GM12878 (cell line): ENCODE results near the gene PIGS. TPM values are rescaled to one million over a fixed set of nuclear protein-coding genes. Genes with fewer than 3 reads are reported as not detected.
A peak's percentile ranks its signal among the peaks of the same experiment; 100 is the strongest.

Experiments used
- ATAC-seq: fragments of 200-7000 bp; cut with Tn5 transposase; 3 replicates; pipeline ENCODE4 v1.9.1; 2020; ENCODE audit warnings: mild to moderate bottlenecking, moderate library complexity
- BruUV-seq: library from RNA; stranded (reverse); fragments of 400-500 nt; replicated peaks from 2 replicates; lab custom pipeline; 2021; lab: Mats Ljungman, UMichigan
- CTCF ChIA-PET: fragments of 300-600 bp; sonication (Branson Sonifier 250); formaldehyde crosslinking; extraction: SDS; loops from one replicate; lab custom pipeline; 2021; ENCODE audit warnings: inconsistent platforms; lab: Yijun Ruan, JAX
- POLR2A ChIA-PET: fragments of 350-600 bp; formaldehyde crosslinking; extraction: SDS; loops from one replicate; lab custom pipeline; 2021; ENCODE audit warnings: inconsistent platforms; lab: Charles Lee
- RAD21 ChIA-PET: fragments of 300-600 bp; sonication (Branson Sonifier 250); formaldehyde crosslinking; loops from one replicate; lab custom pipeline; 2023; ENCODE audit warnings: antibody characterized with exemption; ENCODE audit not compliant: unreplicated experiment; lab: Charles Lee
- SMC1A ChIA-PET: fragments of 300-600 bp; sonication (Branson Sonifier 250); formaldehyde crosslinking; loops from one replicate; lab custom pipeline; 2023; ENCODE audit not compliant: unreplicated experiment, uncharacterized antibody; lab: Charles Lee
- DNase-seq: peaks from one replicate; pipeline ENCODE4 v3.0.0-alpha.2; 2011; ENCODE audit warnings: low read depth, low spot score
- FAIRE-seq: peaks from 3 replicates; lab custom pipeline; 2011; peaks lifted over from hg19 to GRCh38; lab: Jason Lieb, UNC
- H2AFZ ChIP-seq: 2 replicates; pipeline ENCODE4 v1.6.0; 2011; ENCODE audit warnings: low read depth, low read length, control low read depth; ENCODE audit not compliant: control insufficient read depth
- H3K27ac ChIP-seq: 2 replicates; pipeline ENCODE4 v1.5.1; 2011; ENCODE audit warnings: control low read depth; ENCODE audit not compliant: control insufficient read depth, insufficient read depth
- H3K27me3 ChIP-seq, 2 experiments: replicated peaks in 1 of 2; 2 replicates each; pipeline versions ENCODE4 v1.6.0 to v1.6.1; 2011; ENCODE audit warnings: low read length in 1 of 2; ENCODE audit not compliant: control insufficient read depth in 2 of 2, insufficient read depth in 2 of 2
- H3K36me3 ChIP-seq, 2 experiments: 2 replicates each; pipeline ENCODE4 v1.5.1; 2011; ENCODE audit warnings: low read length in 1 of 2; ENCODE audit not compliant: control insufficient read depth in 2 of 2, insufficient read depth in 2 of 2
- H3K4me1 ChIP-seq: 2 replicates; pipeline ENCODE4 v1.6.1; 2011; ENCODE audit warnings: mild to moderate bottlenecking, low read length, moderate library complexity, mixed read lengths; ENCODE audit not compliant: control insufficient read depth, insufficient read depth
- H3K4me2 ChIP-seq: 2 replicates; pipeline ENCODE4 v1.6.0; 2011; ENCODE audit warnings: control low read depth; ENCODE audit not compliant: control insufficient read depth, insufficient read depth
- H3K4me3 ChIP-seq: fragments of 200-600 bp; sonication (generic); 2 replicates; pipeline ENCODE4 v1.5.1; 2016
- H3K79me2 ChIP-seq: 2 replicates; pipeline ENCODE4 v1.6.0; 2011; ENCODE audit warnings: low read length; ENCODE audit not compliant: control insufficient read depth, insufficient read depth
- H3K9ac ChIP-seq: 2 replicates; pipeline ENCODE4 v1.8.0; 2011; ENCODE audit warnings: low read length, control low read depth, mixed read lengths; ENCODE audit not compliant: control insufficient read depth, insufficient read depth
- H3K9me3 ChIP-seq: replicated peaks from 3 replicates; pipeline ENCODE4 v1.5.1; 2011; ENCODE audit warnings: mild to moderate bottlenecking, low read length; ENCODE audit not compliant: control insufficient read depth, insufficient read depth
- H4K20me1 ChIP-seq: 2 replicates; pipeline ENCODE4 v1.6.0; 2011; ENCODE audit not compliant: control insufficient read depth, insufficient read depth
- BMI1 ChIP-seq: fragments of 450-650 bp; IDR thresholded peaks from 2 replicates; pipeline ENCODE4 v1.6.1; 2016; ENCODE audit warnings: mild to moderate bottlenecking, moderate library complexity, borderline replicate concordance
- CTCF ChIP-seq, 3 experiments: IDR thresholded peaks in 2 of 3; conservative IDR thresholded peaks in 1 of 3; 2 replicates each; pipeline ENCODE4 v1.5.1; 2011; ENCODE audit warnings: low read depth in 3 of 3, low read length in 3 of 3, mild to moderate bottlenecking in 3 of 3, control low read depth in 2 of 3, moderate library complexity in 2 of 3, inconsistent platforms in 1 of 3, mixed read lengths in 1 of 3; ENCODE audit not compliant: control insufficient read depth in 2 of 3, insufficient read depth in 1 of 3; ENCODE audit errors: extremely low read depth in 1 of 3
- WGBS: methylation state at CpG from one replicate; pipeline ENCODE4 v1.1.6; 2016; ENCODE audit warnings: low lambda C conversion rate; ENCODE audit not compliant: insufficient replicate concordance, insufficient coverage; ENCODE audit errors: missing lambda C conversion rate; 5-methylcytosine and 5-hydroxymethylcytosine counted together
- in situ Hi-C: fragments of 300-500 bp; cut with MboI; formaldehyde crosslinking; loops from 9 replicates; pipeline ENCODE4 v1.14.3; 2018; ENCODE audit warnings: mixed read lengths
- intact Hi-C: fragments of 100-400 bp; cut with micrococcal nuclease; formaldehyde crosslinking; loops from one replicate; pipeline ENCODE4 v1.14.2; 2022; ENCODE audit not compliant: unreplicated experiment
- polyA plus RNA-seq, 11 experiments: library from polyadenylated mRNA; depleted of rRNA in 4 of 11; unstranded in 6 of 11; stranded (reverse) in 5 of 11; fragments of >200 nt; fragmentation: Nextera tagmentation in 4 of 11; fragmentation: Illumina TruSeq in 1 of 11; extraction: Ambion mirVana in 4 of 11; extraction: Trizol in 1 of 11; gene quantifications; 1 replicate in 1 of 11; 2 replicates in 10 of 11; pipeline versions ENCODE4 v1.2.1 to v1.2.3, GENCODE V29; 2011 to 2016; ENCODE audit warnings: inconsistent platforms in 2 of 11, missing spikeins in 2 of 11, low read depth in 1 of 11
- total RNA-seq, 4 experiments: library from RNA; depleted of rRNA in 3 of 4; stranded (reverse); fragments of >200 nt in 3 of 4; fragmentation: Illumina TruSeq in 1 of 4; extraction: Trizol in 1 of 4; gene quantifications; 2 replicates each; pipeline versions ENCODE4 v1.2.1 to v1.2.3, GENCODE V29; 2013 to 2021

The PIGS gene
- total and polyA plus RNA-seq, 10 of the 15 experiments (the other 5 are each of a cell fraction or from before 2014, with no cell fraction given): 27.5 to 73.7 (median 50.7) TPM

DNA sequence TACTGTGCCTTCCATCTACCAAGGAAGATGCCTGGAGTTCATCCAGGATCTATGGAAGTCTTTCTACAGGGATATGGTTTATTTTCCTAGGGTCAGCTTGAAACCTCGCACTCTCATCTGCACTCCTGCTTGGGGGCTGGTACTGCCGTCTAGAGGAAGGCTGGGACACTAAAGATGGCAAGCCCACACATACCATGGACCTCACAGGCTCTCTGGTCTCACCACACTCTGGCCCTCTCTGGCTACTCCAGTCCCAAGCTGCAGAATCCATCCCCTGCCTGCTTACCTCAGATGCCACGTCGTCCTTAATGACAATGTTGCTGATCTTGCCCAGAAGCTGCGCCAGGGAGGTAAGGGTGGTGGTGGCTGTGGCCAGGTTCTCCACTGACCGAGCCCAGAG is 16.8 kb downstream of the PIGS start:
- RAD21 ChIA-PET: interaction anchor here (8.3 kb wide), 1 partner anchor 15 kb away, joined by 102 read pairs; the partner anchor contains the start of gene PIGS
- CTCF ChIA-PET: interaction anchor here (0.6 to 0.7 kb wide), 2 partner anchors 11 to 14 kb away, joined by 3 to 4 read pairs; no protein-coding TSS in a partner anchor
- WGBS: 83% methylated on average over 6 of the region's 6 CpGs
- POLR2A ChIA-PET: interaction anchor here (1.5 to 9.1 kb wide), 2 partner anchors 15 to 22 kb away, joined by 3 to 148 read pairs; partner anchors contain the start of genes ALDOC and PIGS
- FAIRE-seq: no peak
- Histone ChIP-seq H3K9ac (no peak overlapping the region), H3K27me3 (no peaks in the 10 kb centered on the region), H3K9me3 (no peaks in the 10 kb centered on the region), H2AFZ (no peak overlapping the region), H3K79me2 (peaks cover 27% of the 10 kb centered on the region), H3K27ac (no peak overlapping the region), H3K4me1 (peaks cover 12% of the 10 kb centered on the region), H3K36me3 (peaks cover 25 to 33% of the 10 kb centered on the region in 2 experiments), H3K4me2 (no peak overlapping the region), H3K4me3 (no peak overlapping the region), H4K20me1 (no peaks in the 10 kb centered on the region)
- in situ Hi-C loops (loop anchor here (25.0 kb wide), 1 partner anchor 1067 kb away; no protein-coding TSS in a partner anchor), intact Hi-C loops (loop anchor here (10.0 kb wide), 1 partner anchor 160 kb away; the partner anchor contains the start of genes PROCA1, RAB34 and RPL23A)
- TF ChIP-seq CTCF (IDR thresholded peaks at IDR 0.05 in 2 of 3, conservative IDR thresholded peaks at IDR 0.05 in 1 of 3; ENCODE audit: control insufficient read depth in 2 of 3, extremely low read depth in 1 of 3, insufficient read depth in 1 of 3, low read depth in 3 of 3, low read length in 3 of 3) (peak in 2 of 3 experiments; percentile 30 to 32; a peak in 4 of 6 replicates), BMI1 (no peak)
- SMC1A ChIA-PET: interaction anchor here (0.7 to 1.0 kb wide), 2 partner anchors 16 to 54 kb away, joined by 3 read pairs; partner anchors contain the start of gene PIGS
- no peak for ATAC-seq
- no TSS peak for BruUV-seq
- DNase-seq: no peak
